ENCODE measurements around the gene HIPK1. TPM values are rescaled to one million over a fixed set of nuclear protein-coding genes. Genes with fewer than 3 reads are reported as not detected.

HIPK1 gene
- total RNA-seq, 2 donors from 2014 or later, result 47.4 to 59.1 TPM

DNA sequence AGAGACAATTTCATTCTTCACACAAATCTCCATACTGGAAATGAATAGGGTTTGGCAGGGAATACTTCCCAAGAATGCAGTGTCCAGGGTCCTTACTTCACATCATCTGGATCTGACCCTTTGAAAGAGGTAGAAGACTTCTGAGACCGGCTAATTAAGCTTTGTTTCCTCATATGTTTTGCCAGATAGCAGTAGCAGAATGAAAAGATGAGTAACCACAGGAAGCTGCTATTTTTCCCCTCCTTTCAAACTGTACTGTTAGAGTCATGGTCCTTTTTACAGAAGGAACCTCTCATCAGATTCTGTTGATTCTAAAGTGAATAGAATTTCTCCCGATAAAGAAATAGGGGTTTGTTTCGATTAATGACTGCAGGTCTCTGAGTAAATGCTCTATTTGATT lies 48.8 kb downstream of the HIPK1 start:
- Histone ChIP-seq H3K27ac (no peak overlapping the region), H3K27me3 (replicated peaks; ENCODE audit: insufficient read depth) (no peaks in the 10 kb centered on the region), H3K4me3 (no peak overlapping the region), H3K36me3 (peaks cover 8% of the 10 kb centered on the region), H3K4me1 (ENCODE audit: control insufficient read depth in 1 of 2, low read depth in 2 of 2) (peaks cover 14 to 62% of the 10 kb centered on the region in 2 donors), H3K9me3 (no peaks in the 10 kb centered on the region)
- DNase-seq (ENCODE audit: low spot score) (no peak), ATAC-seq (ENCODE audit: insufficient number of reproducible peaks, low FRiP score, low read depth) (no peak)
- TF ChIP-seq, protein P1, sequence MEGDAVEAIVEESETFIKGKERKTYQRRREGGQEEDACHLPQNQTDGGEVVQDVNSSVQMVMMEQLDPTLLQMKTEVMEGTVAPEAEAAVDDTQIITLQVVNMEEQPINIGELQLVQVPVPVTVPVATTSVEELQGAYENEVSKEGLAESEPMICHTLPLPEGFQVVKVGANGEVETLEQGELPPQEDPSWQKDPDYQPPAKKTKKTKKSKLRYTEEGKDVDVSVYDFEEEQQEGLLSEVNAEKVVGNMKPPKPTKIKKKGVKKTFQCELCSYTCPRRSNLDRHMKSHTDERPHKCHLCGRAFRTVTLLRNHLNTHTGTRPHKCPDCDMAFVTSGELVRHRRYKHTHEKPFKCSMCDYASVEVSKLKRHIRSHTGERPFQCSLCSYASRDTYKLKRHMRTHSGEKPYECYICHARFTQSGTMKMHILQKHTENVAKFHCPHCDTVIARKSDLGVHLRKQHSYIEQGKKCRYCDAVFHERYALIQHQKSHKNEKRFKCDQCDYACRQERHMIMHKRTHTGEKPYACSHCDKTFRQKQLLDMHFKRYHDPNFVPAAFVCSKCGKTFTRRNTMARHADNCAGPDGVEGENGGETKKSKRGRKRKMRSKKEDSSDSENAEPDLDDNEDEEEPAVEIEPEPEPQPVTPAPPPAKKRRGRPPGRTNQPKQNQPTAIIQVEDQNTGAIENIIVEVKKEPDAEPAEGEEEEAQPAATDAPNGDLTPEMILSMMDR (IDR thresholded peaks at IDR 0.05), result no peak

DNA sequence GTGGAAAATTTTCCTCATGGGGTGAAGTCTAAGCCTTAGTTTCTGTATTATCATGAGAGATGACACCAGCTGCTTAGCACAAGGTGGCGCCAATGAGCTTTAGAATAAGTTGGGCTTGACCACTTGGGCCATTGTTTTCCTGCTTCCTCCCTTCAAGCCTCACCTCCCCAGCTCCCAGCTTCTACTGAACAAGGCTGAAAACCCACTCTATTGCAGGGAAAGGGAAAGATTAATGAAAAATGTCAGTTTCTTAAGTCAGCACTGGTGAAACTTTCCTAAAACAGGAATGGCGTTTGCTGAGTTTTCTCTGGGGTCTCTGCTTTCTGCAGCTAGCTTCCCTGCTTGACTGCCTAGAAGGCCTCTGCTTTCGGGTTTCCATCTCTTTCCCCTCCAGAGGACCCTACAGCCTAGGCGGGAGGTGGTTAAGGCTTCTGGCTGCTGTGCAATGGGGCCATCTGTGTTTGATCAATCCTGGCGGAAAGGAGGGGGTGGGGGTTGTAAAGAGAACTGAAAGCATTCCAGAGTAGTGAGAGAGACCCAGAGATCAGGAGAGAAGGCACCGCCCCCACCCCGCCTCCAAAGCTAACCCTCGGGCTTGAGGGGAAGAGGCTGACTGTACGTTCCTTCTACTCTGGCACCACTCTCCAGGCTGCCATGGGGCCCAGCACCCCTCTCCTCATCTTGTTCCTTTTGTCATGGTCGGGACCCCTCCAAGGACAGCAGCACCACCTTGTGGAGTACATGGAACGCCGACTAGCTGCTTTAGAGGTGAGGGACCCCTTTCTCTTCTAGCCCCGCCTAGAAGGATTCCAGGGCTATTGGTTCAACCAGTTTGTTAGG lies 50.0 kb downstream of the HIPK1 start, which contains the start of gene OLFML3:
Gene OLFML3 (plus strand): TSS at position 612 of the 840 bp plus-strand sequence. CDS start 43 bp downstream, at position 655.
- DNase-seq (ENCODE audit: low spot score) (peak; percentile 64), ATAC-seq (ENCODE audit: insufficient number of reproducible peaks, low FRiP score, low read depth) (peak; percentile 71)
- Histone ChIP-seq H3K4me3 (peak within 1 kb of the TSS; percentile 63), H3K27me3 (replicated peaks; ENCODE audit: insufficient read depth) (no peaks in the 10 kb centered on the region), H3K4me1 (ENCODE audit: control insufficient read depth in 1 of 2, low read depth in 2 of 2) (peaks cover 14 to 74% of the 10 kb centered on the region in 2 donors), H3K9me3 (no peaks in the 10 kb centered on the region), H3K27ac (peak within 1 kb of the TSS; percentile 67 to 76), H3K36me3 (no peaks in the 10 kb centered on the region)
- TF ChIP-seq, protein P1 (IDR thresholded peaks at IDR 0.05), result peak; percentile 61

DNA sequence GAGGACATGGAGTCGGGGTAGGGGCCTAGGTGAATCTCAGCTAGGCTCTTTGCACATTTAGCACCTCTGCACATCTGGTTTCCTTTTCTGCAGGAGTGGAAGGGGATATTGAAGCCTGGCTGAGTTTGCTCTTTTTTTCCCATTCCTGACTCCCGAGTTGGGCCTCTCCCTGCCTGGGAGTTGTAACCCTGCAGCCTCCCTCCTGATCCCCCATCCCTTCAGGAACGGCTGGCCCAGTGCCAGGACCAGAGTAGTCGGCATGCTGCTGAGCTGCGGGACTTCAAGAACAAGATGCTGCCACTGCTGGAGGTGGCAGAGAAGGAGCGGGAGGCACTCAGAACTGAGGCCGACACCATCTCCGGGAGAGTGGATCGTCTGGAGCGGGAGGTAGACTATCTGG lies 51.0 kb downstream of the HIPK1 start:
- Histone ChIP-seq H3K36me3 (no peaks in the 10 kb centered on the region), H3K4me3 (peak overlapping the region; percentile 63), H3K27ac (peak overlapping the region; percentile 67 to 76), H3K27me3 (replicated peaks; ENCODE audit: insufficient read depth) (no peaks in the 10 kb centered on the region), H3K4me1 (ENCODE audit: control insufficient read depth in 1 of 2, low read depth in 2 of 2) (peaks cover 13 to 77% of the 10 kb centered on the region in 2 donors), H3K9me3 (no peaks in the 10 kb centered on the region)
- DNase-seq (ENCODE audit: low spot score) (no peak), ATAC-seq (ENCODE audit: insufficient number of reproducible peaks, low FRiP score, low read depth) (no peak)
- TF ChIP-seq, protein P1 (IDR thresholded peaks at IDR 0.05), result no peak

DNA sequence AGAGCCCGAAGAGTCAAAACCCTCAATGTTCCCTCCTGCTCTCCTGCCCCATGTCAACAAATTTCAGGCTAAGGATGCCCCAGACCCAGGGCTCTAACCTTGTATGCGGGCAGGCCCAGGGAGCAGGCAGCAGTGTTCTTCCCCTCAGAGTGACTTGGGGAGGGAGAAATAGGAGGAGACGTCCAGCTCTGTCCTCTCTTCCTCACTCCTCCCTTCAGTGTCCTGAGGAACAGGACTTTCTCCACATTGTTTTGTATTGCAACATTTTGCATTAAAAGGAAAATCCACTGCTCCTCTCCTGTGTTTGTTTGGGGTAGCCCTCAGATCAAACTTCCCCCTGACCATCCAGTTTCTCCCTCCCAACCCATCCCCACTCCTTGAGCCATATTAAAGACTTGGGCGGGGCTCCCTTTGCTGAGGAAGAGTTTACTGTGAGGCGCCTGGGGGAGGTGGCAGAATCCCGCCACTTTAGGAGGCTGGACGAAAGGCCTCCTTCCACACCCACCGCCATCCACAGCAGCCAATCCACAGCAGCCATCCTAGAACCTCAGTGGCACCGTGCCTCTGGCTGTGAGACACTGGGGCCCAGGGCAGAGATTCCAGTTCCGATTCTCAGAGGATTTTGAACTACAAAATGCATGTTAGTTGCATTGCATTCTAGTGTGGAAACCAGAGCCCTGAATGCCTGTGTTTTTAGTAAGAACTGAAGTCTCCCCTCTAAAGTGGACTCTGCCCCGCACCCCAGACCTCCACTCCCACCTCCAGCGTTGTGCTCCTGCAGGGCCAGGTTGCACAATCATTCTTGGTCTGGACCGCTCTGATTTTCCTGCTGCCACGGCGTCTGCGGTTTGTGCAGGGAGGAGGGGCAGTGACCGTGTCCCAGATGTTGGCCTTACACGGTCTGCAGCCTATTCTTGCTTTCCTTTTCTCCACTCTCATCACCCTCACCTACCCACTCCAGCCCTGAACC lies 53.1 kb downstream of the HIPK1 start:
- Histone ChIP-seq H3K36me3 (no peaks in the 10 kb centered on the region), H3K27me3 (replicated peaks; ENCODE audit: insufficient read depth) (no peaks in the 10 kb centered on the region), H3K4me1 (ENCODE audit: control insufficient read depth in 1 of 2, low read depth in 2 of 2) (peaks cover 9 to 58% of the 10 kb centered on the region in 2 donors), H3K9me3 (no peaks in the 10 kb centered on the region), H3K27ac (peak overlapping the region; percentile 45 to 75), H3K4me3 (peak overlapping the region; percentile 68)
- TF ChIP-seq, protein P1 (IDR thresholded peaks at IDR 0.05), result no peak
- ATAC-seq (ENCODE audit: insufficient number of reproducible peaks, low FRiP score, low read depth), result no peak
- peak; percentile 28 for DNase-seq (ENCODE audit: low spot score)
